ENCODE results near the gene MCC.
A peak's percentile ranks its signal among the peaks of the same experiment; 100 is the strongest.

Gene MCC

GRCh38 chr5:113193311-113193978 is 294.8 kb downstream of the MCC start:
- no peak for DNase-seq

GRCh38 chr5:113192541-113192940 is 295.7 kb downstream of the MCC start:
- no peak for DNase-seq

- no peak for DNase-seq
These were observed 297.9 kb downstream of the MCC start for GRCh38 chr5:113190347-113190746.

- DNase-seq, result no peak
These were observed 299.0 kb downstream of the MCC start for GRCh38 chr5:113189291-113189690.

- DNase-seq, result no peak
These were observed 299.8 kb downstream of the MCC start for GRCh38 chr5:113188436-113188835.

GRCh38 chr5:113187906-113188305 is 300.3 kb downstream of the MCC start:
- DNase-seq, result no peak

GRCh38 chr5:113186061-113186460 is 302.2 kb downstream of the MCC start:
- DNase-seq, result no peak

- DNase-seq, result no peak
These were observed 304.6 kb downstream of the MCC start for GRCh38 chr5:113183694-113184093.

- DNase-seq, result no peak
These were observed 305.5 kb downstream of the MCC start for GRCh38 chr5:113182658-113183344.

- DNase-seq, result no peak
These were observed 306.3 kb downstream of the MCC start for GRCh38 chr5:113181853-113182490.

- no peak for DNase-seq
These were observed 306.8 kb downstream of the MCC start for GRCh38 chr5:113181409-113181808.

- DNase-seq, result no peak
These were observed 309.1 kb downstream of the MCC start for GRCh38 chr5:113179156-113179555.

GRCh38 chr5:113178073-113178779 is 310.0 kb downstream of the MCC start:
- no peak for DNase-seq

GRCh38 chr5:113177225-113177624 is 311.0 kb downstream of the MCC start:
- DNase-seq, result no peak

GRCh38 chr5:113176734-113177133 is 311.5 kb downstream of the MCC start:
- no peak for DNase-seq

- no peak for DNase-seq
These were observed 312.1 kb downstream of the MCC start for GRCh38 chr5:113176196-113176595.

- no peak for DNase-seq
These were observed 315.9 kb downstream of the MCC start for GRCh38 chr5:113172231-113172826.

- no peak for DNase-seq
These were observed 316.7 kb downstream of the MCC start for GRCh38 chr5:113171520-113171919.

- DNase-seq, result no peak
These were observed 317.5 kb downstream of the MCC start for GRCh38 chr5:113170707-113171106.

GRCh38 chr5:113169720-113170119 is 318.5 kb downstream of the MCC start:
- no peak for DNase-seq

GRCh38 chr5:113167985-113168384 is 320.3 kb downstream of the MCC start:
- no peak for DNase-seq

GRCh38 chr5:113166852-113167366 is 321.3 kb downstream of the MCC start:
- peak; percentile 51 for DNase-seq

GRCh38 chr5:113166261-113166660 is 322.0 kb downstream of the MCC start:
- no peak for DNase-seq

Measured in T1000 (cell line).